Measurements from ENCODE around the gene FYN.

FYN gene

DNA sequence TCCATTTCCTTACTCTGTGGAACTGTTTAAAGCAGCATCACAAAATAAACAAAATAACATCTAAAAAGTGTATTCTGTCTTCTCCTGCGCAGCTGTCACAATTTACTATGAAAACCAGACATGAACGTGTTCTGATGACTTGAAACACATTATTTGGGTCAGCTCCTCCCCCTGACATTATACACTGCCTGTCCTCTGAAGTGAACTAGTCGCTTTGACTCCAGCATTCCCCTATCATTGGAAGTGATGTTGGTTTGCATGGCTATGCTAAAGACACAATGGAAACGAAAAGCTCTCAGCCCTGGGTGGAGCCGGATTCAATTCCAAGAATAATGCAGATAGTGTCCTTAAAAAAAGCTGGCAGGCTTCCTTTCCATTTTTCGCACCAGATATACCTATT, 125.9 kb downstream of the FYN start:
- TF ChIP-seq, protein P1, sequence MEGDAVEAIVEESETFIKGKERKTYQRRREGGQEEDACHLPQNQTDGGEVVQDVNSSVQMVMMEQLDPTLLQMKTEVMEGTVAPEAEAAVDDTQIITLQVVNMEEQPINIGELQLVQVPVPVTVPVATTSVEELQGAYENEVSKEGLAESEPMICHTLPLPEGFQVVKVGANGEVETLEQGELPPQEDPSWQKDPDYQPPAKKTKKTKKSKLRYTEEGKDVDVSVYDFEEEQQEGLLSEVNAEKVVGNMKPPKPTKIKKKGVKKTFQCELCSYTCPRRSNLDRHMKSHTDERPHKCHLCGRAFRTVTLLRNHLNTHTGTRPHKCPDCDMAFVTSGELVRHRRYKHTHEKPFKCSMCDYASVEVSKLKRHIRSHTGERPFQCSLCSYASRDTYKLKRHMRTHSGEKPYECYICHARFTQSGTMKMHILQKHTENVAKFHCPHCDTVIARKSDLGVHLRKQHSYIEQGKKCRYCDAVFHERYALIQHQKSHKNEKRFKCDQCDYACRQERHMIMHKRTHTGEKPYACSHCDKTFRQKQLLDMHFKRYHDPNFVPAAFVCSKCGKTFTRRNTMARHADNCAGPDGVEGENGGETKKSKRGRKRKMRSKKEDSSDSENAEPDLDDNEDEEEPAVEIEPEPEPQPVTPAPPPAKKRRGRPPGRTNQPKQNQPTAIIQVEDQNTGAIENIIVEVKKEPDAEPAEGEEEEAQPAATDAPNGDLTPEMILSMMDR (IDR thresholded peaks at IDR 0.05; ENCODE audit: borderline replicate concordance, extremely low read depth, low read length, poor library complexity, severe bottlenecking) = no peak
- TF ChIP-seq EZH2 (IDR thresholded peaks at IDR 0.05; ENCODE audit: borderline replicate concordance, low read depth, low read length, severe bottlenecking) = no peak
- peaks cover 16% of the 10 kb centered on the region; the same call in 1 of the 2 replicates for H4K20me1 ChIP-seq (ENCODE audit: insufficient read depth, low read length)
- H3K4me2 ChIP-seq (ENCODE audit: insufficient read depth, low read length) = no peak overlapping the region
- H3K36me3 ChIP-seq (ENCODE audit: insufficient read depth, low read length) = peaks cover 13% of the 10 kb centered on the region; the same call in 1 of the 2 replicates
- no peak overlapping the region for H3K27ac ChIP-seq (ENCODE audit: low read length)
- peaks cover 41% of the 10 kb centered on the region for H3K79me2 ChIP-seq (ENCODE audit: insufficient read depth, low read length)
- H3K9ac ChIP-seq (ENCODE audit: low read depth, low read length) = no peak overlapping the region
- no peaks in the 10 kb centered on the region for H3K27me3 ChIP-seq (ENCODE audit: insufficient read depth, low read length, poor library complexity)
- ATAC-seq (ENCODE audit: insufficient read depth, low read depth) = no peak
- H3K4me1 ChIP-seq (ENCODE audit: insufficient read depth, low read length) = peaks cover 18% of the 10 kb centered on the region
- no peak overlapping the region for H2AFZ ChIP-seq (ENCODE audit: low read depth, low read length)
- no peak overlapping the region for H3K4me3 ChIP-seq (ENCODE audit: low read depth in 1 of 2, low read length in 2 of 2)
- DNase-seq = no peak
- H3K9me3 ChIP-seq (ENCODE audit: insufficient read depth, low read length, severe bottlenecking) = no peaks in the 10 kb centered on the region

DNA sequence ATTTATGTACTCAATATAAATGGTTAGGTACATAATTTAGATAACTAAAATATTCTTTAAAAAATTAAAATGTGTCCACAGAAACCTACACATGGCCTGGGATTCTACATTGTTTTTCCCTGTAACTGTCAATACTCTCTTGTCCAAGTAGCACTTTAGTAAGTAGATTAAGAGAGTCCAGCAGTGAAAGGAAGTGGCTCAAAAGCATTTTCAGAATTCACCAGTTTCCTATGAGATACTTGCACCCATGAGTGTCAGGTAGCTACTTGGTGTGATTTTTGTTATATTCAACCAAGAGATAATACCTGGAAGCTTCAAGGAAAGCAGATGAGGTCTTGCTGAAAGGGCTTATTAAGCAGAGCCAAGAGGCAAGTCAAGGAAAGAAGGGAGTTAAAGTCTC, 126.3 kb downstream of the FYN start:
- no peak overlapping the region for H3K9ac ChIP-seq (ENCODE audit: low read depth, low read length)
- peaks cover 16% of the 10 kb centered on the region; the same call in 1 of the 2 replicates for H4K20me1 ChIP-seq (ENCODE audit: insufficient read depth, low read length)
- no peaks in the 10 kb centered on the region for H3K9me3 ChIP-seq (ENCODE audit: insufficient read depth, low read length, severe bottlenecking)
- no peaks in the 10 kb centered on the region for H3K27me3 ChIP-seq (ENCODE audit: insufficient read depth, low read length, poor library complexity)
- no peak for TF ChIP-seq EZH2 (IDR thresholded peaks at IDR 0.05; ENCODE audit: borderline replicate concordance, low read depth, low read length, severe bottlenecking)
- TF ChIP-seq, protein P1 (IDR thresholded peaks at IDR 0.05; ENCODE audit: borderline replicate concordance, extremely low read depth, low read length, poor library complexity, severe bottlenecking) = no peak
- no peak overlapping the region for H2AFZ ChIP-seq (ENCODE audit: low read depth, low read length)
- peaks cover 14% of the 10 kb centered on the region; the same call in 1 of the 2 replicates for H3K36me3 ChIP-seq (ENCODE audit: insufficient read depth, low read length)
- no peak overlapping the region for H3K27ac ChIP-seq (ENCODE audit: low read length)
- peaks cover 14% of the 10 kb centered on the region for H3K4me1 ChIP-seq (ENCODE audit: insufficient read depth, low read length)
- H3K4me2 ChIP-seq (ENCODE audit: insufficient read depth, low read length) = no peak overlapping the region
- DNase-seq (no peak), ATAC-seq (ENCODE audit: insufficient read depth, low read depth) (no peak)
- peaks cover 38% of the 10 kb centered on the region for H3K79me2 ChIP-seq (ENCODE audit: insufficient read depth, low read length)
- H3K4me3 ChIP-seq (ENCODE audit: low read depth in 1 of 2, low read length in 2 of 2) = no peak overlapping the region

DNA sequence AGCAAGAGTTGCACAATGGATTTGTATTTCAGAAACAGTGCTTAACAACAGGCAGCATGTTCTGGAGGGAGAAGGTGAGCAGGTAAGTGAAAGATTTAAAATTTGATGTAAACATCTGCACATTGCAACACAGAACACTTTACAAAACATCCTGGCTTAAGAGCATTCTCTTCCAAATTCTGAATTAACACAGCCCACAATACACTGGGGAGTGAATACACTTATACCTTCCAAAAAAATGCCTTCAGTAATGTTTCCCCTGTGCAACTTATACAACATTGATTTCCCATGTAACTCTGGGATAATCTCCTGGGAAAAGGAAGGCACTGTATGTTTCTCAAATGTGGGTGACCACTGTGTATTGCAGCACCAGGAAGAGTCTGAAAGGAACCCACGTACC, 127.6 kb downstream of the FYN start:
- H3K4me3 ChIP-seq (ENCODE audit: low read depth in 1 of 2, low read length in 2 of 2) = no peak overlapping the region
- peaks cover 34% of the 10 kb centered on the region for H3K79me2 ChIP-seq (ENCODE audit: insufficient read depth, low read length)
- H3K4me1 ChIP-seq (ENCODE audit: insufficient read depth, low read length) = peaks cover under 1% of the 10 kb centered on the region; the same call in 1 of the 2 replicates
- no peak for DNase-seq
- H3K9me3 ChIP-seq (ENCODE audit: insufficient read depth, low read length, severe bottlenecking) = no peaks in the 10 kb centered on the region
- H3K27me3 ChIP-seq (ENCODE audit: insufficient read depth, low read length, poor library complexity) = no peaks in the 10 kb centered on the region
- peaks cover 17% of the 10 kb centered on the region; the same call in 1 of the 2 replicates for H4K20me1 ChIP-seq (ENCODE audit: insufficient read depth, low read length)
- no peak overlapping the region for H3K9ac ChIP-seq (ENCODE audit: low read depth, low read length)
- no peak for ATAC-seq (ENCODE audit: insufficient read depth, low read depth)
- no peak overlapping the region for H2AFZ ChIP-seq (ENCODE audit: low read depth, low read length)
- H3K27ac ChIP-seq (ENCODE audit: low read length) = no peak overlapping the region
- TF ChIP-seq, protein P1 (IDR thresholded peaks at IDR 0.05; ENCODE audit: borderline replicate concordance, extremely low read depth, low read length, poor library complexity, severe bottlenecking) = no peak
- no peak for TF ChIP-seq EZH2 (IDR thresholded peaks at IDR 0.05; ENCODE audit: borderline replicate concordance, low read depth, low read length, severe bottlenecking)
- no peak overlapping the region for H3K4me2 ChIP-seq (ENCODE audit: insufficient read depth, low read length)
- H3K36me3 ChIP-seq (ENCODE audit: insufficient read depth, low read length) = peaks cover 25% of the 10 kb centered on the region; the same call in 1 of the 2 replicates
